GM19238 (cell line): ENCODE measurements around the gene IFIH1.

Experiments
- DNase-seq: peaks from one replicate; pipeline ENCODE4 v3.0.0; 2011; ENCODE audit warnings: low spot score; ENCODE audit not compliant: insufficient read length

IFIH1 gene

GRCh38 chr2:162258169-162258568 lies 60.3 kb downstream of the IFIH1 start:
- DNase-seq = no peak

DNA sequence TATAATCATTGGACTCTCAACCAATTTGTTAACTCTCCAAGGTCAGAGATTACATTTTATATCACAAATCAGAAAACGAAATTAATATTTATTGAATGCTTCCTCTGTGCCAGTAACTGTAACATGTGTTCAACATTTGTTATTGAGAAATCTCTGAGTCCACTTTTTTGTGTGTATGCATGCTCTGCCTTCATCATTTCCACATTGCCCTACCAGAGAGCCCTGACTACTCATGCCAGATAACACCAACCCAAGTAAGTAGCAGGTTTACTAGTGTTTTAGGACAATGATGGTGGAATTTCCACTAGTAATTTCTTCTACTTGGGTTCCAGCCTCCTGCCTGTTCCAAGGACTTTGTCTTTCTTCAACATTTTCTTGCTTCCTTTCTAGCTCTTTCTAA lies 61.1 kb downstream of the IFIH1 start:
- DNase-seq = no peak

DNA sequence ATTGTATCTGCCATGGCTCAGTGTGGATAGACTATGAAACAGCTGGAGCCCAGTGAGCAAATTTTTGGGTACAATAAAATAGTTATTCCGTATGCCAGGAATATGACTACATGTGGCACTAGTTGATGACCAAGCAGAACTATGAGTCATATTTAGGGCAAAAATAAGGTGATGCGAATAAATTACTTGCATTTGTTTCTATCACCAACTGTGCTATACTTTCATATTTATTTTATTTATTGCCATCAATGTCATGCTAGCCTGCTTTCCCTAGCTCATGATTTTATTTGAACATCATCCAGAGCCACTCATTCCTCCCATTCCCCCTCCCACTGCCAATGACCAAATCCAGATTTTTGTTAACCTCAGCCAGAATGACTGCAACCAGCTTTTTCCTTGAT lies 61.9 kb downstream of the IFIH1 start:
- DNase-seq = no peak

DNA sequence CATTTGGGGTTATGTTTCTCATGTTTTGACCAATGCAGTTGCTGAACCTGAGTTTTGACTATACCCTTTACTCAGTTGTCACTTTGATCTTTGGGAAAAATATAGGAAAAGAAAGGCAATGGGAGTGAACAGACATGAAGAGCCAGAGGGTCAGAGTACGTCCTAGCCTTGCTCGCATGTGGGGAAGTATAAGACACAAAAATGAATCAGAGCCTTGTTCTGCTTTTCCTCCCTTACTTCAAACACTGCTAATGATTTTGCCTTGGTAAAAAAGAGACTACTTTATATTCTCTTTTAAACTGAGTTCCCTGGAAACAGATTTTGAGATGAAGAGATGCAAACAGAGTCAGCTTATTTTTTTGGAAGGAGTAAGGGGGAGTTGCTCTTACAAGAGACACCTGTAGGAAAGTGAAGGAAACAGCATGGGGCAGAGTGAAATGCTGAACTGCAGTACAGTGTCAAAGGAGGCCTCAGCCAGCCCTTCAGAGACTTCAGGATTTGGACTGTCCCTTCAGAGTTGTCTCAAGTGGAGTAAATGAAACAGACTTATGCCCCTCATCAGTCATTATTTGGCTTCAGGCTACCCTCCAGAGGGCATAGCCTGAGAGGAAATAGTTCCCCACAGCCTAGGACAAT lies 64.1 kb downstream of the IFIH1 start:
- no peak for DNase-seq

GRCh38 chr2:162253435-162253834 lies 65.0 kb downstream of the IFIH1 start:
- no peak for DNase-seq

- DNase-seq = no peak
Observed at GRCh38 chr2:162252153-162252552, 66.3 kb downstream of the IFIH1 start.

GRCh38 chr2:162245781-162246180 lies 72.7 kb downstream of the IFIH1 start:
- no peak for DNase-seq

- DNase-seq = no peak
Observed at GRCh38 chr2:162245061-162245460, 73.4 kb downstream of the IFIH1 start.

DNA sequence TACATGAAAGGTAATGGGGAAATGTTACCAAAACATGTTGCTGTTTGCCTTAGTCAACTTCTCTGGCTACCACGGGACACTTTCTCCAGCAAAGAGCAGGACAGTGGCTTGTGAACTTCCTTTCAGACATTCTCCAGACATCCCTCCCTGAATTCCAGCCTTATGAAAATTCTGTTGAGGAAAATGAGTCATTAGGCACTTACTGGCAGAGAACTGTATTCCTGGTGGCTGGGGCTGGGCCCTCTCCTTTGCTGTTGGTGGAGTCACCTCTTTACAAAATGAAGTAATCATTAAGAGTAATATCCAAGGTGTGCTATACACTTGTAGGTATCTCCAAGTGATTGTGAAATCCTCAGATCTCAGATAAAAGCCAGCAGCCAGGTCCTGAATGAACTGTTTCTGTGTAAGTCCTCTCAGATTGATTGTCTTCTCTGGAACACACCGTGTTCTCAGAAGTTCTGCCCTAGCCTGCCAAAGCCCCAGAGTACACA lies 73.9 kb downstream of the IFIH1 start:
- no peak for DNase-seq

GRCh38 chr2:162243715-162244114 lies 74.8 kb downstream of the IFIH1 start:
- no peak for DNase-seq

GRCh38 chr2:162243294-162243693 lies 75.2 kb downstream of the IFIH1 start, which contains the start of gene FAP:
TSS of gene FAP (minus strand) at chr2:162243445. CDS start at chr2:162243327, 118 bp downstream.
- DNase-seq = no peak

- DNase-seq = no peak
Observed at GRCh38 chr2:162242586-162243280, 75.8 kb downstream of the IFIH1 start.

DNA sequence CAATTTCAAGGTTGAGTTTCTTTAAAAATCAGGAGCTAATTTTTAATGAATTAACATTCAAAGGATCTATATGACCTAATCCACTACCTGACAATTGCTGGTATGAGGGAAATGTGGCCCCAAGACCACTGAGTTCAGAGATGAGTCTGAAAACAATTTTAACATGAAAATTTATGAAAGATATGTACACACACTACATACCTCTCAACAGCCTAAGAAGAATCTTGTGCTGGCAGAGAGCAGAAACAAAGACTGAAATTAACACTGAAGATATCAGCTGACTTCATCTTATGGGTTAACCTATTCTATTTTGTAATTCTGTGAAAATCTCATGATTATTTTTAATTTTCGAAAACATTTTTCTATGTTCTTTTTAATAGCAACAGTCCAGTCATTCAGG lies 76.9 kb downstream of the IFIH1 start:
- no peak for DNase-seq

GRCh38 chr2:162234620-162235462 lies 83.6 kb downstream of the IFIH1 start:
- no peak for DNase-seq

GRCh38 chr2:162233197-162233596 lies 85.3 kb downstream of the IFIH1 start:
- DNase-seq = no peak

- no peak for DNase-seq
Observed at GRCh38 chr2:162232671-162233070, 85.8 kb downstream of the IFIH1 start.

GRCh38 chr2:162232027-162232426 lies 86.5 kb downstream of the IFIH1 start:
- no peak for DNase-seq

GRCh38 chr2:162230761-162231160 lies 87.7 kb downstream of the IFIH1 start:
- no peak for DNase-seq

DNA sequence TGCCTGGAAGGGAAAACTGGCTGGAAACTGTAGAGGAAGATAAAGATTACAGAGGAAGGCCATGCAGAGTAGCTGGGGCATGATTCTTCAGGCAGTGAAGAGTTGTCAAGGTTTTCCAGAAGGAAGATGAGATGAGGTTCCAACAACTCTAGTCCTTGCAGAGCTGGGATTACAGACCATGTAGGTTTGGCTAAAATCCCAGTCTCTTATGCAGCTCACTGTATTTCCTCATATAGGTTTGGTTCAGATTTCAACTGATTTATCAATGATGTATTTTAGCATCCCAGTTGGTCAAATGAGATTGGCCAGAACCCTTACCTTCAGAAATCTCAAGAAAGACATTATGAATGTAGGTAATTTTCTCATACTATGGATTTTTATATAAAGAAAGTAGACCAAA lies 91.6 kb downstream of the IFIH1 start:
- no peak for DNase-seq

- peak; percentile 25 for DNase-seq
Observed at GRCh38 chr2:162221064-162221463, 97.4 kb downstream of the IFIH1 start.

- DNase-seq = no peak
Observed at GRCh38 chr2:162220368-162220767, 98.1 kb downstream of the IFIH1 start.

GRCh38 chr2:162219426-162219825 lies 99.1 kb downstream of the IFIH1 start:
- DNase-seq = no peak
